ENCODE measurements around the gene LMLN. TPM values are rescaled to one million over a fixed set of nuclear protein-coding genes. Genes with fewer than 3 reads are reported as not detected.
"Not testable (repeated sequence)": the region's sequence is repeated elsewhere in the genome, so short reads cannot be mapped to it uniquely, and the experiment has no call there.

LMLN gene
- total and polyA plus RNA-seq, 2 of the 8 experiments (the other 6 are each of a cell fraction or from before 2014, with no cell fraction given), result 3.9 to 5.0 TPM

- FAIRE-seq; H2AFZ ChIP-seq (ENCODE audit: low read length); H3K27me3 ChIP-seq (replicated peaks in 1 of 4; ENCODE audit: control insufficient read depth in 3 of 4, extremely low read depth in 1 of 4, insufficient read depth in 3 of 4, low read length in 3 of 4); H2BK20ac ChIP-seq (ENCODE audit: low read length); H3K4me3 ChIP-seq (ENCODE audit: extremely low read depth in 1 of 4, insufficient read depth in 2 of 4, low read depth in 3 of 4, low read length in 4 of 4); H3K4me2 ChIP-seq (ENCODE audit: insufficient read depth in 1 of 2, low read depth in 2 of 2, low read length in 2 of 2); H3K18ac ChIP-seq (ENCODE audit: extremely low read depth, low read length); H3K9ac ChIP-seq (replicated peaks in 1 of 4; ENCODE audit: extremely low read depth in 1 of 4, low read depth in 3 of 4, low read length in 3 of 4); H2BK5ac ChIP-seq (ENCODE audit: low read depth, low read length); H2BK12ac ChIP-seq (ENCODE audit: low read depth, low read length); H3K23me2 ChIP-seq (ENCODE audit: low read depth, low read length); H3K36me3 ChIP-seq (ENCODE audit: control insufficient read depth in 2 of 4, insufficient read depth in 4 of 4, low read length in 3 of 4); H3K79me2 ChIP-seq (ENCODE audit: control insufficient read depth in 1 of 2, insufficient read depth in 2 of 2, low read length in 2 of 2); H4K20me1 ChIP-seq (replicated peaks in 1 of 2; ENCODE audit: control insufficient read depth in 1 of 2, insufficient read depth in 2 of 2, low read length in 2 of 2); POLR2A ChIA-PET (ENCODE audit: partially characterized antibody); DNase-seq (ENCODE audit: low read depth in 1 of 2, low spot score in 2 of 2); H4K91ac ChIP-seq (replicated peaks; ENCODE audit: insufficient read length, low read length); H2BK15ac ChIP-seq (ENCODE audit: low read length); H4K8ac ChIP-seq (ENCODE audit: extremely low read depth, insufficient read depth, low read length); H2BK120ac ChIP-seq (replicated peaks; ENCODE audit: low read depth, low read length); H3K56ac ChIP-seq (replicated peaks; ENCODE audit: insufficient read length, low read depth, low read length); H3K4ac ChIP-seq (replicated peaks; ENCODE audit: insufficient read length, low read depth, low read length); H2AK5ac ChIP-seq (ENCODE audit: low read depth, low read length); H3K4me1 ChIP-seq (replicated peaks in 1 of 4; ENCODE audit: control insufficient read depth in 3 of 4, insufficient read depth in 4 of 4, low read length in 3 of 4); H3K14ac ChIP-seq (ENCODE audit: insufficient read length); H4K5ac ChIP-seq (ENCODE audit: insufficient read length, low read depth, low read length); H3K27ac ChIP-seq (ENCODE audit: low read depth, low read length); H3K23ac ChIP-seq (ENCODE audit: insufficient read length); H3K79me1 ChIP-seq (ENCODE audit: low read depth, low read length): not testable (repeated sequence)
- peaks cover 16 to 17% of the 10 kb centered on the region in 2 experiments; a peak in 3 of 4 replicates for H3K9me3 ChIP-seq (ENCODE audit: insufficient read depth in 2 of 2, low read depth in 1 of 2, low read length in 1 of 2)
- CTCF ChIA-PET (ENCODE audit: partially characterized antibody), result interaction anchor here (0.8 to 5.2 kb wide), 3 partner anchors 8 to 38 kb away, joined by 3 to 70 read pairs (median 3); no protein-coding TSS in a partner anchor
Observed at GRCh38 chr3:198053462-198053861, 93.4 kb downstream of the LMLN start.

Data from H1 (cell line).